Activated CD4-positive, alpha-beta T cell treated with anti-CD3 and anti-CD28 coated beads, Interleukin-10, Interleukin-2, amounts not matched to agents 100 ng/mL and 50 ng/mL, durations not matched to agents 16 hours and 8 hours (primary cell): ENCODE data around the gene SEC61G.

Source experiments
- DNase-seq: peaks from one replicate; pipeline ENCODE4 v3.0.0-alpha.2; 2020

Gene SEC61G

DNA sequence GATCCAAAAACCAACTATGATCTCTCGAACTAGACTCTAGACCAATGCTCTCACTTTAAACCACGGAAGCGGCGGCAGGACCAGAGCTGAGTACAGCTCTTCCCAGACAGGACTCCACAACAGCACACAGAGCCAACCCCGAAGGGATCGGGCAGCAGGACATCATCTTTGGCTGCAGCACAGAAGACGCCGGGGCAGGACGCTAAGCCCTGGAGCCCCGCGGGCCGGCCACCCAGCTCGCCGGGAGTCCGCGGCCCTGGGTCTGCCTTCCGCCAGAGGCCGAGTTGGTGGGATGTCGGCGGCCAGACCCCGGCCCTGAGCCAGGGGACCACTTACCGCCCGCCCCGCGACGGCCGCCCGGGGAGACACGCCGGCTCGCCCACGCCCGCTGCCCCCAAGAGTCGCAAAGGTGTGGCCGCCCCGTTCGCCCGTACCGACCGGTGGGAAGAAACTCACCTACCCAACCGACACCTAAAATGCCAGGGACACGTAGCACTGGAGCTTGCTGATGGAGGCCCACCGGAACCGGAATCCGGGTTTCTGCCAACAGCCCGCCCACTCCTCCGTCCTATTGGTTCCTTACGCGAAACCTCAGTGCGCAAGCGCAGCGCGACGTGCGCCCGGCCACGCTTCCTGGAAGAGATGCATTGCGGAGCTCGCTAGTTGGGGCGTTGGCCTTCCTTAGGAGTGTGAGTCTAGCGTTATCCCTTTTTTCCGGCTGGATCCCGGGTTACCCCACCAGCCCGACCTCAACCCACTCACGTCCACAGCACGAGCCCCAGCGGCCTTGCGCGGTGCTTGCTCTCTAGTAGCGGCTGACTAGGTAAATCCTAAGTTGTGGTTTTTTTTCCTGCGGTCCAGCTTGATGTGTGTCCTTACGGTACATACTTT is at the start of gene SEC61G:
SEC61G (minus strand) TSS at position 510 of the 891 bp plus-strand sequence. CDS start 1,623 bp downstream, outside the sequence.
- peak; percentile 97 for DNase-seq

DNA sequence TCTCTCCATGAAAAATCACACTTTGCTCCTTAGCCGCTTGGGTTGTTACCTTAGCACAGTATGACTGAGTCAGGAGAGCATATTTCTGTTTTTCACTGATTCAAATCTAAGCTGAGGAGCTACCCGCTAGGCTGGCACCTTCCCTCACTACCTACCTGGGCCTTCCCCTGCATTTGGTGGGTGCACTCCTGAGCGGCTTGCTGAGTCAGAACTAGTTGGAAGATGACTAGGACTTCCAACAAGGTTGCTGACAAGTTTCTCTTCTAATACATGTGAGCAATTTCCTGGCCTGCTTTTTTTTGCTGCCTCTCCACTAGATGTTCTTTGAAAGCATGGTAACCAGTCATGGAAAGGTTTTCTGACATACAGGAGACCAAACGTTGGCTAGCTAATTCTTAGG is 43.8 kb upstream of the SEC61G start:
- peak; percentile 83 for DNase-seq

DNA sequence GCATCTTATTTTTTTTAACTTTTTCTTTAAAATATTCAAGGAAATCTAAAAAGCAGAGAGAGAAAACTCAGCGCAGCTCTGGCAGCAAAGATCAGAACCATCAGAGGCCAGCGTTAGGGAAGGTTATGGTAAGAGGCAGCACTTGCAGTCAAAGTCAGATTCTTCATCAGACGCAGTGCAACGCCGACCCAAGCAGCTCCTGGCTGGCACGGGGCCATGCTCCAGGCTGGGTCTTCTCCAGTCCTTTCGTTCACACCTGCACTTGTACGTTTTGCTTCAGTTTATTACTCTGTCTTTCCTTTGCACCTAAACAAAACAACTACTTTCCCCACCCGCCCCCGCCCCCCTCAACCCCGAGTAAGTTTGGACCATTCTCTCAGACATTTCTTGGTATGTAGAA is 43.1 kb upstream of the SEC61G start:
- no peak for DNase-seq

DNA sequence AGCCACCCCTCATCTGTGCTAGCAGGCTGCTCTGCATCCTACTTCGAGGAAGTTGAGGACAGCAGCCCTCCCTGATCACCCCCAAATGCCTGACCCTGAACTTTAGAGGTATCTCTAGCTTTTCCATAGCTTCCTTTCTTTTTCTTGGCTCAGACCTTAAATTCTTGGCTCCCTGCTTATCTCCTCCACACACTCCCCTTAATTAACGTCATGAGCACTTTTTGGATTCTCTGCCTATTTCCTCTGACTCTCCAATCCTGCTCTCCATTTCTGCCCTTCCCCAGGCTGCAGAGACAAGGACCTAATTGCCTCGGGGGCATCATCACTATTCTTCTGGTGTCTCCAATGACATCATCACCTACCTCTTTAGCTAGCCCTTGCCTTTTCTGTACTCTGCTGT is 40.8 kb upstream of the SEC61G start:
- DNase-seq, result no peak

DNA sequence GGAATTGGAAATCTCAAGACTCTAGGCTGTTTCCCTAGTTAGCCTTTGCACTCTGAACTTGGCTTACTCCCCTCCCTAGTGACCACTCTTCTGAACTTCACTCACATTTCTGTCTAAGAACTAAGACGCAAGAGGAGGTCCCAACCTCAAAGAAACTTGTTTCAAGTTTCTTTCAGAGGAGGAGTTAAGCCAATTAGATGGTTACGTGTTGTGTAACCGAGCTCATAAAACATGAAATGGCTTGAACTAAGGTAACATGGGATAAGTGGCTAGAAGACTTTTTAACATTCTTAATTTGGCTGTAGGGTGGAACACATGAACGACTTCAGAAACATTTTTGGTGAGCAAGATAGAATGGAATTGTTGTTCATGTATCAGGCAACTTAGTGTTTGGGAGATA is 39.5 kb upstream of the SEC61G start:
- DNase-seq, result no peak

DNA sequence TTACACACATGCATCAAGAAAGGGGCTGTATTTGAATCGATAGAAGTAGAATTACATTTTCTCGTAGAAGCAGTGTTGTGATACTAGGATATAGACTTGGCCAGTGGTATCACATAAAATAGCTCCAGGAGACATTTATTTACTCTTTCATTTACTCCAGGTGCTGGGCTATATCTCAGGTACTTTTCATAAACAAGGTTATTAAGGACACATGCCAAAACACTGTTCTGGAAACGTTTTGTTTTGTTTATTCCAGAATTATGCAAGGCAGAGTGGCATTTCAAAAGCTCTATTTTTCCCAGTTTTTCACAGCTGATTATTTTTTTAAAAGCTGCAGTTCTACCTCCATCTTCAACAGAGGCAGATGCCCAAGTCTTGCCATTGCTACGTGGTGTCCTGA is 37.8 kb upstream of the SEC61G start:
- no peak for DNase-seq

DNA sequence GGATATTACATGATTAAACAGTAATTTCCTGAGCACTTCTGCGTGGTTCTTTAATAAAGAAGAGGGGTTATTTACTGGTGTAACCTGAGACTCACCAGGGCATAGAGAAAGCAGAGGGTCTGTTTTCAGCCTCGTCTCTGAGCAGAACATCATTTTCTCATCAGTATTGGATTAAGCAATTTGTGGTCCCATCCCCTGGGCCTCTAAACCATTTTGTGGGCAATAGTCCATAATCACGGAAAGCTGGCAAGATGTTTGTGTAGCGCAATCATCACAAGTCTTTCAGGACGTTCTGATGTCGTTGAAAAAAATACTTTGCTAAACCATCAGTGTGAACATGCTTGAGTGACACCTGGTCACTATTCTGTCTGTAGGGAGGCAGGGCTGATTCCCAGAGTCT is 37.1 kb upstream of the SEC61G start:
- DNase-seq, result no peak

DNA sequence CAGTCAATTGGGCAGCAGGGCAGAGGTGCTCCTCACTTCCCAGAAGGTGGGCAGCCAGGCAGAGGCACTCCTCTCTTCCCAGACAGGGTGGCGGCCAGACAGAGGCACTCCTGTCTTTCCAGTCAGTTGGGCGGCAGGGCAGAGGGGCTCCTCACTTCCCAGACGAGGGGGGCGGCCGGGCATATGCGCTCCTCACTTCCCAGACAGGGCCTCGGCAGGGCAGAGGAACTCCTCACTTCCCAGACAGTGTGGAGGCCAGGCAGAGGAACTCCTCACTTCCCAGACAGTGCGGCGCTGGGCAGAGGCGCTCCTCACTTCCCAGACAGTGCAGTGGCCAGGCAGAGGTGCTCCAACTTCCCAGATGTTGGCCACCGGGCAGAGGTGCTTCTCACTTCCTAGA is 33.4 kb upstream of the SEC61G start:
- no peak for DNase-seq

DNA sequence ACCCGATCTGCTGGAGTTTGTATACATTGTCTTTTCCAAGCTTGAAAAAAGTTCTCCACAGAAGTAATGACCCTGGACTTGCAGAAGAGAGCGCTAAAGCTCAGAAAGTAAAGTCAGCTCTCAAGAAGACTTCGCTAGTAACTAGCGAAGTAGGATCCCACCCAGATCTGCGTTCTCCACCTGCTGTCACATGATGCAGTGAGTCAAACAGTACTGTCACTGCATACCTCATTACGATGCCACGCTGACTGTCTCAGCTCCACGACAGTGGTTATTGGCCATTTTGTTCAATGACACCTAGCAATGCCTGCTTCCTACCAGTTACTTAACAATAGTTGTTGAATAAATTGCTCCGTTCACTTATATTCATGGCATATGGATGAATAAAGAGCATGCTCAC is 29.7 kb upstream of the SEC61G start:
- DNase-seq, result peak; percentile 56

DNA sequence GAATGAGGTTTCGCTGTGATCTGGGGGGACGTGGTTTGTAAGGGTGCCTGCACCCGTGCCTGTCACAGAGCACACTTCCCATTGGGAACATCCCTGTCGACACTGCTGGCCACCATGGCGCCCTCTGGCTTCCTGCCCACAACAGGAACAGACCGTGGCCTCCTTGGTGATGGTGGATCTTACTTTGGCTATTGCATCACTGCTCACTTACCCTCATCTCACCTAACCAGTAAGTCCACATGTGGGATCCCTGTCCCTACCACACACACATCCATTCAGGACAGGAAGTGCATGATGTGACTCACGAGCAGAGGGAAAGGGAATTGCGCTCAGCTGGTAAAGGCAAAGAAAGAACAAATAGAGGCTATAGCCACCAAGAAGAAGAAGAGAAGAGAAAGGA is 26.2 kb upstream of the SEC61G start:
- no peak for DNase-seq

DNA sequence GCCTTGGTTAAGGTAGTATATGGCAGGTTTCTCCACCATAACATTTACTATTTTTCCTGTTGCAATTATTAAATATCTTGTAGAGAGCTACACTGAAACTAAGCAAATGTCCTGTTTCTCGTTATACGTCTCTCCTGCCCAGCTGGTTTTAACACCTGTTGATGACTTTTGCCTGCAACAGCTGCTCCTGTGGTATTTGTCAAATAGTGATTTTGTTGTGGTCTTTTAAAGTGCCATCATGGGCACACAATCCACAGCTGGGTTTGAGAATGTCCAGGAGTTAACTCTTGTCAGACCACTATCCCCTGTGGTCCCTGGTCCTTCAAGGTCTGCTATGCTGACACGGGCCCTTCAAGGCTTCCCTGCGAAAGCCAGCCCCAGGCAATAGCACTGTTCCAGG is 24.9 kb upstream of the SEC61G start:
- no peak for DNase-seq

DNA sequence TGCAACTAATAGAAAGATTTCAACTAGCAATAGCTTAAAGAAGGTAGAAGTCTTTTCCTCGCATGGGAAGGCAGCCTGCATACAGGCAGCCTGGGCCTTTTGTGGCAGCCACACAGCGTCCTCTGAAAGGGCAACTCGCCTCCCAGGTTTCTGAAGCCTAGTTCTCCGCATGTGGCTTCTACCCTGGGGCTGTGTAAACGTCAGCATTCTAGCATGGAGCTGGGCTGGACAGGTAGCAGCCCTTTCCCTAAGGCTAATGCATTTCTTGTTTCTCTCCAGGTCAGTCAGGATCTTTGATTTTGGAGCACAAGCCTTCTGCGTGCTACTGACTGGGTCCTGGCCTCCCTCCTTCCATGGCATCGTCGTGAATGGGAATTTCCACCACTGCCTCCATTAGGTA is 23.8 kb upstream of the SEC61G start:
- DNase-seq, result no peak

DNA sequence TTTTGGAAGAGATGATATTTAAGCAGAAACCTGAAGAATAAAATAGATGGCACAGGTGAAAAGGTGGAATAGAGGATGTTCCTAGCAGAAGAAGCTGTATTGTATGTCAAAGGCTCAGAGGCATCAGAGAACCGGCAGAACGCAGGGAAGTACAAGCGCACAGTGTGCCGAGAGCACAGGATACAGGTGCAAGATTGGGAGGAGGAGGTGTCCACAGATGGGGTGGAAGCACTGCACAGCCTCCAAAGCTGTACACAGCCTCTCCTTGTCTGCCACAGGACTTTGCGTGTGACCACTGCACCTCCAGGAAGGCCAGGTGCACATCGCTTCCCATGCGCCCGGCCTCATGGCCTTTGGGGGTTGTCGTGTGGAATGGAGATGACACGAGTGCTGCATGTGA is 23.3 kb upstream of the SEC61G start:
- DNase-seq, result no peak

DNA sequence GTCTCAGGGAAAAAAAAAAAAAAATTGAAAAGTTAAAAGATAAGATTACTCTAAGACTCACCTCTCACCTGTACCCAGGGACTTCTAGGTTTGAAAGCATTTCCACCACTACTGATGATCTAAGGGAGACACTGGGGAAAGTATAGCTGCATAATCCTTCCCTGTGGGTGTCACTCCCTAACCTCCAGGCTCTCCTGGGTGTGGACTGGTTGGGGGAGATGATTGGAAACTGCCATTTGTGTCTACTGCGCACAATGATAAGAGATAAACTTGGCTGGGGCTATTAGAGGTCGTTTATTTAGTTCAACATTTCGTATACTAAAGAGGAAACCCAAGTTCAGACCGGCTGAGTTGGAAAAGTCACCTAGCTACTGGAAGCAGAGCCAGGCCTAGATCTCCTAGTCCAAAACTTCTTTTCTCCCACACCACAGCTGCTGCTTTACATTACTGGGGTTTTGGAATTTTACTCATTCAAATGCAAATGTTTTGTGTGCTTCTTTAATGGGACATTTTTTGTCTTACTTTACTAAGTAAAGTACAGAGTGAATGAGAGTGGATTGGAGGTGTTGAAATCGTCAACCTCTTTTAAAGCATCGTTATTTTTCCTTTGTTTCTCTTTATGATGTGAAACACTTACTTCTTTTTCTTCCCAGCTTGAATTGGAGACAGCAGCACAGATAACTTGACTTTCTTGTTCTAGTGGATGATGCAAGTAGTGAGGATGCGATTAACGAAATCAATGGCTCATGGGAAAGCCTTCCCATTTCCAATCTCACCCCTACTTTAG is 22.3 kb upstream of the SEC61G start:
- no peak for DNase-seq

DNA sequence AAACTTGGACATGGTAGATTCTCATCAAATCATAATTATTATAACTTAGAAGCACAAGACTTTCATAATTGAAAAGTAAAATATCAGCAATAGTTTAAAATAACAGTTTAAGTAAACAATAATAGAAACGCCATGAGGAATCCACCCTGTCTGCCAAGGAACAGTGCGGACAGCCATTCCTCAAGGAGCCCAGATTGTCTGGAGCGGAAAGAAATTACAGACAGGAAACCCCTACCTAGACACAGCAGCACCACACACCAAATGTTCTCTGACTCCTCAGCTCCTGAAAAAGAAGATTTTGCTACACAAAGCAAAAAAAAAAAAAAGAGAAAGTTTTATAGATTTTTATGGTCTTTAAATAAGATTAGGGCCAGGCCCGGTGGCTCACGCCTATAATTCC is 21.5 kb upstream of the SEC61G start:
- no peak for DNase-seq

DNA sequence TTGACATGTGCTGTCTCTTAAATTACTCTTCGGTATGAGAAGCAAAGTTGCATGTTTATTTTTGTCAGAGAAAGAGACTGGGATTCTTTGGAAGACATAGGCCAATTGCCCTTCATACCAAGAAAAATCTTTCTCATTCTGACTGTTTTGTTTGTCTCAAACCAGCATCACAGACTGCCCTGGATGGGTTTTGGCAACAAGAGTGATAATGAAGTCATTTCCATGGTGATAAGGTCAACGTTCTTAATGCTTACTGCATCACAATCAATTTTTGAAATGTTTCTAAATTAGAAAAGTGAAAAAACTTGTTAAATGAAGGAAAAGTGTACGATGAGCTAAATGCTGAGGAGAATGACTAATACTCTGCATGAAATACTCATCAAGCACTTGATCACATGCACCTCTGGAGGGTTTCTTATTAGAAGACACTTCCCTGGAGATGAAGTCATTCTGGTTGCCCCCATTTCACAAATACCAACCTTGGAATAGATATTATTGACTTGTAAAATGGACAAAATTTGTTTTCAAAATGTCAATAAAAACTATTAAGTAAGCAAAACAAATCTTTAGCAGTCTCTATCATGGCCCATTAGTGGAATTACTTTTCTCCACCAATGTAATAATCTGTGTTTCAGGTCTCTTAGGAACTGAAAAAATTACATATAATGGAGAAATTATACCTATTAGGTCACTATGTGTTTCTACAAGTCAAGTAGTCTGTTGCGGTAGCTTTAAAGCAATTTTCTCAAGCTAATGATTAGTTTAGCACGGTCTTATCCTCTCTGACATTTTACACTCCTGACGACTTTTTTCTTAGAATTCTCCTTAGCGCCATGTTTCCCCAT is 19.9 kb upstream of the SEC61G start:
- DNase-seq, result no peak

DNA sequence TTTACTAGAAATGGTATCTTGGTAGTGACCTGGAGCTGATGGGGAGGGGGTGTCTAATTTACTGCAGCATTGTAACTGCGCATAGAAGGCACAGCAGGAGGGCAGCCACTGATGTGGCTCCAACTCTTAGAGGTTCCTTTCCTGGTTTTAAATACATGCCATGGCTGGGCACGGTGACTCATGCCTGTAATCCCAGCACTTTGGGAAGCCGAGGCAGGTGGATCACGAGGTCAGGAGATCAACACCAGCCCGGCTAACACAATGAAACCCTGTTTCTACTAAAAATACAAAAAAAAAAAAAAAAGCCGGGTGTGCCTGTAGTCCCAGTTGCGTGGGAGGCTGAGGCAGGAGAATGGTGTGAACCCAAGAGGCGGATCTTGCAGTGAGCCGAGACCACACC is 19.2 kb upstream of the SEC61G start:
- no peak for DNase-seq

DNA sequence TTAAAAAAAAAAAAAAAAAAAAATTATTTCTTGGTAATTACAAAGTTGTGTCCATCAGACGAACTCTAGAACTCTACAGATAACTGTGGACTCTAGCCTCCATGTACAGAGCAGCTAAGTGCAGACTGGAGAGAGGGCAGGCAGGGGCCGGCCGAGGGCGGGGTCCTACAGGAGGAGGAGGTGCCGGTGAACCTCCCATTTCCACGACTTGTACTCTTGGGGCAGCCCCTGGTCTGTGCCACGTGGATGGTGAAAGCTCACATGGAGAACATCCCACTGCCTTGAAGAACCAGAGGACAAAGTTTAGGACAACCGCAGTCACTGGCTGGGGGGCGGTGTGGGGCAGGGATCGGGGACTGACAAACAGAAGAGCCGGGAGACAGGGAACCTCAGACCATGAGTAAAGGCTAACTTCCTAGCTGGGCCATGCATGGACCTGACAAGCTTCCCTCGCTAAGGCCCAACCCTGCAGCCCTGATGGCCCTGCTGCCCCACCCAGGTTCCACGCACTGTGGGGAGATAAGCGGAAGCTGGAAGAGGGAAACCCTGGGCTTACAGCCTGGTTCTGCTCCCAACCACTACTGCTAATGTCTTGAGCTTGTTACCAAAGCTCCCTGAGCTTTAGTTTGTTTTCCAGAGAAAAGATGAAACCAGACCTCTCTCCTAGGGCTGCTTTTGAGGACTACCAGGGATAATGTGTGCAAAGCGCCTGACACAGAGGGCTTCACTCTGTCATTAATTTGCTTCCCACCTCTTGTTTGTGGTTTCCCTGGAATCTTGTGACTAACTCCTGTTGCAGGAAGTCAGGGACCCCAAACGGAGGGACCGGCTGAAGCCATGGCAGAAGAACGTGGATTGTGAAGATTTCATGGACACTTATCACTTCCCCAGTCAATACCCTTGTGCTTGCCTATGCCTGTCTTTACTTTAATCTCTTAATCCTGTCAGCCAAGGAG is 16.1 kb upstream of the SEC61G start:
- DNase-seq, result no peak

DNA sequence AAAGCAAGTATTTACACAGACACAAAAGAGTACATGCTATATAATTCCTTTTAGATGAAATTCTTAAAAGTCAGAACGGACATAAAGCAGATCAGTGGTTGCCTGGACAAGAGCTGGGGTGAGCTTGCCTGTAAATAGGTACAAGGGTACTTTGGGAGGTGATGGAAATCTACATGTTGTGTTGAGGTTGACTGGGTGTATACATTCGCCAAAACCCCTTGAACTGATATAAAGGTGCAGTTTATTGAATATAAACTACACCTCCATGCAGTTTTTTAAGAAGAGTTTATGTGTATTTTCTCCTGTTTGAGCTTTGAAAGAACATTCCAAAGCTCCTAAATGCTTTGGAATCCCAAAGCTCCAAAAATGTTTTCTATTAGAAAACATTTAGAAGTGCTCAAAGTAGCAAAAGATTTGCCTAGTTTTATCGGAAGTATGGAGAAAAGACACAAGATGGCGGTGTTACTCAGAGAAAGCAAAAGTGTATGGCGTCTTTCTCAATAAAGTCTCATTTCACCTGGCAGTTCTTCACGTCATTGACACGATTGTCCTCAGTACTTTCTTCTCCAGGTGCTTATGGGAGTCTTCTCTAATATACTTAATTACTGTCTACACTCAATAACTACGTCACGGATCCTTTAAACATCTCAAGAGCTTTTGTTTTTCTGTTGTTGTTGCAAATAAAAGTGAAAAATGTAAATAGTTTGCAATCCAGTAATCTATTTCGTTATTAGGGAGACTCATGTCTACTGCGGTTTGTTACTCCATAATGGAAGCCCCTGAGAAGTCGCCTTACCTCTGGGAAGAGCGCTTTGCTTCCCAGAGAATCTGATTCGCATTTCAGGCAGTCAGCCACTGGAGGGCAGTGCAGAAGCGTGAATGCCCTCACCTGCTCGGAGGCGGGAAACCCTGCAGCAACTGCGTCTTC is 14.7 kb upstream of the SEC61G start:
- peak; percentile 75 for DNase-seq

DNA sequence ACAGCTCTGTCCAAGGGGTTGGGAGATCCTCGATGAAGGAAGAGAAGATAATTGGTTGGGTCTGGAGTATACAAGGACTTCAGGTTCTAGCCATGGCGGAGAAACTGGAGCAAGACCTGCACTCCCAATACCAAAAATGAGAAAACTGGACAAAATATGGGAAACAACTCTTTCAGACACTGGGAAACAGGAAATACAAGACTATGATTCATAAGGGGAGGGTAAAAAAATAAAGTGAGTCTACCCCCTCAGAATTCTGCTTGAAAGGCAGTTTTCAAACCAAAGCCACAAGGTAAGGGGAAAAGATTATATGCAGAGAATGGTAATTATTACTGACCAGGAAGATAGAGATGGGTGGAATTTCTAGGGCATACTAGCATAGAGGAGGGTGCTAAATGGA is 10.2 kb upstream of the SEC61G start:
- no peak for DNase-seq

DNA sequence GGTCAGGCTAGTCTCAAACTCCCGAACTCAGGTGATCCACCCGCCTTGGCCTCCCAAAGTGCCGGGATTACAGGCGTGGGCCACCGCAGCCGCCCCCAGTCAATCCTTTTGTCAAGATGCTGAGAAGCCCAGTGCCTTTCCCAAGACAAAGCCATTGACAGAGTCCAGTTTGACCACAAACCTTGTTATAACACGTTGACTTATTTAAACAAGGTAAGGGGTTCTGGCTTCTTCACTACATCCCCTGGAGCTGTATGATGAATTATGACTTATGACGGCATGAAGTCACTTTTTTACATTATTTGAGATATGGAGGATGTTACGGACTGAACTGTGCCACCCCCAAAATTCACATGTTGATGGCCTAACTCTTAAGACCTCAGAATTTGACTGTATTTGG is 5.8 kb upstream of the SEC61G start:
- no peak for DNase-seq
